HG02870 (cell line): Measurements from ENCODE around the gene APPBP2.
"Not testable (repeated sequence)": the region's sequence is repeated elsewhere in the genome, so short reads cannot be mapped to it uniquely, and the experiment has no call there.

Experiments used
- ATAC-seq: cut with Tn5 transposase; IDR thresholded peaks from one replicate; pipeline ENCODE4 v1.9.1; 2021; ENCODE audit warnings: mild to moderate bottlenecking, moderate library complexity; ENCODE audit not compliant: unreplicated experiment

Gene APPBP2

GRCh38 chr17:60535382-60536279, 9.6 kb upstream of the APPBP2 start:
- no peak for ATAC-seq

- ATAC-seq = no peak
These were observed 8.6 kb upstream of the APPBP2 start for GRCh38 chr17:60534613-60535157.

- ATAC-seq = no peak
These were observed 8.0 kb upstream of the APPBP2 start for GRCh38 chr17:60534010-60534555.

- no peak for ATAC-seq
These were observed 3.8 kb upstream of the APPBP2 start for GRCh38 chr17:60529806-60530205.

GRCh38 chr17:60528828-60529227, 2.8 kb upstream of the APPBP2 start:
- no peak for ATAC-seq

- no peak for ATAC-seq
These were observed 1.7 kb upstream of the APPBP2 start for GRCh38 chr17:60527701-60528100.

GRCh38 chr17:60526726-60527125, 684 bp upstream of the APPBP2 start:
- ATAC-seq = no peak

- no peak for ATAC-seq
These were observed 736 bp downstream of the APPBP2 start for GRCh38 chr17:60525328-60525684.

- ATAC-seq = no peak
These were observed 1.3 kb downstream of the APPBP2 start for GRCh38 chr17:60524463-60525327.

- no peak for ATAC-seq
These were observed 2.2 kb downstream of the APPBP2 start for GRCh38 chr17:60523822-60524221.

GRCh38 chr17:60522889-60523626, 3.0 kb downstream of the APPBP2 start:
- ATAC-seq = no peak

- ATAC-seq = no peak
These were observed 6.2 kb downstream of the APPBP2 start for GRCh38 chr17:60519795-60520194.

- ATAC-seq = not testable (repeated sequence)
These were observed 10.4 kb downstream of the APPBP2 start for GRCh38 chr17:60515683-60516082.

- not testable (repeated sequence) for ATAC-seq
These were observed 10.8 kb downstream of the APPBP2 start for GRCh38 chr17:60515199-60515598.

GRCh38 chr17:60514500-60514899, 11.5 kb downstream of the APPBP2 start:
- ATAC-seq = no peak

- ATAC-seq = no peak
These were observed 12.0 kb downstream of the APPBP2 start for GRCh38 chr17:60514053-60514452.

GRCh38 chr17:60513014-60513413, 13.0 kb downstream of the APPBP2 start:
- no peak for ATAC-seq

- ATAC-seq = no peak
These were observed 15.3 kb downstream of the APPBP2 start for GRCh38 chr17:60510723-60511122.

- ATAC-seq = no peak
These were observed 16.0 kb downstream of the APPBP2 start for GRCh38 chr17:60510031-60510430.

- no peak for ATAC-seq
These were observed 17.6 kb downstream of the APPBP2 start for GRCh38 chr17:60508384-60508980.
